ENCODE results near the gene ILK. TPM values are rescaled to one million over a fixed set of nuclear protein-coding genes. Genes with fewer than 3 reads are reported as not detected.

ILK gene
- total RNA-seq, 1 experiment from 2014 or later: 86.5 TPM

- POLR2A ChIA-PET (ENCODE audit: low non-redundant PET): no interaction called here
These were observed 39.9 kb upstream of the ILK start for GRCh38 chr11:6563667-6564066.

GRCh38 chr11:6565325-6565724, 38.2 kb upstream of the ILK start:
- CTCF ChIA-PET: no interaction called here
- intact Hi-C loops (cut with micrococcal nuclease; ENCODE audit: unreplicated experiment): no loop called here
- BruUV-seq (replicated peaks): no TSS peak

More at GRCh38 chr11:6563667-6564066, 39.9 kb upstream of the ILK start:
- no peak for TF ChIP-seq CTCF (conservative IDR thresholded peaks at IDR 0.05; ENCODE audit: low read depth, low read length)
- no peak for TF ChIP-seq EZH2 (IDR thresholded peaks at IDR 0.05; ENCODE audit: borderline replicate concordance, low read depth, low read length, poor library complexity, severe bottlenecking)
- CTCF ChIA-PET: no interaction called here
- Histone ChIP-seq H3K27ac (ENCODE audit: low read depth, low read length, poor library complexity, severe bottlenecking) (no peak overlapping the region), H3K27me3 (replicated peaks; ENCODE audit: insufficient read depth, low read depth, low read length, poor library complexity) (no peaks in the 10 kb centered on the region), H3K36me3 (ENCODE audit: insufficient read depth, low read length, poor library complexity, severe bottlenecking) (no peaks in the 10 kb centered on the region), H3K4me1 (ENCODE audit: insufficient read depth, low read length, poor library complexity, severe bottlenecking) (peaks cover 8% of the 10 kb centered on the region), H3K9me3 (ENCODE audit: low read depth, low read length, poor library complexity, severe bottlenecking) (no peaks in the 10 kb centered on the region), H3K4me3 (ENCODE audit: low read depth, low read length, poor library complexity, severe bottlenecking) (no peak overlapping the region)
- intact Hi-C loops (cut with micrococcal nuclease; ENCODE audit: unreplicated experiment): no loop called here
- BruUV-seq (replicated peaks): no TSS peak
- DNase-seq (ENCODE audit: low spot score): no peak

GRCh38 chr11:6565988-6566703, 37.4 kb upstream of the ILK start:
- H3K27me3 ChIP-seq (replicated peaks; ENCODE audit: insufficient read depth, low read depth, low read length, poor library complexity): no peaks in the 10 kb centered on the region
- POLR2A ChIA-PET (ENCODE audit: low non-redundant PET): no interaction called here
- no peak overlapping the region for H3K4me3 ChIP-seq (ENCODE audit: low read depth, low read length, poor library complexity, severe bottlenecking)
- no peaks in the 10 kb centered on the region for H3K9me3 ChIP-seq (ENCODE audit: low read depth, low read length, poor library complexity, severe bottlenecking)
- H3K4me1 ChIP-seq (ENCODE audit: insufficient read depth, low read length, poor library complexity, severe bottlenecking): peaks cover 11% of the 10 kb centered on the region
- TF ChIP-seq CTCF (conservative IDR thresholded peaks at IDR 0.05; ENCODE audit: low read depth, low read length): no peak
- TF ChIP-seq EZH2 (IDR thresholded peaks at IDR 0.05; ENCODE audit: borderline replicate concordance, low read depth, low read length, poor library complexity, severe bottlenecking): no peak
- no peak for DNase-seq (ENCODE audit: low spot score)
- H3K27ac ChIP-seq (ENCODE audit: low read depth, low read length, poor library complexity, severe bottlenecking): no peak overlapping the region
- H3K36me3 ChIP-seq (ENCODE audit: insufficient read depth, low read length, poor library complexity, severe bottlenecking): no peaks in the 10 kb centered on the region
- intact Hi-C loops (cut with micrococcal nuclease; ENCODE audit: unreplicated experiment): no loop called here
- CTCF ChIA-PET: no interaction called here
- BruUV-seq (replicated peaks): no TSS peak

More at GRCh38 chr11:6565325-6565724, 38.2 kb upstream of the ILK start:
- TF ChIP-seq EZH2 (IDR thresholded peaks at IDR 0.05; ENCODE audit: borderline replicate concordance, low read depth, low read length, poor library complexity, severe bottlenecking) (no peak), CTCF (conservative IDR thresholded peaks at IDR 0.05; ENCODE audit: low read depth, low read length) (no peak)
- no peak for DNase-seq (ENCODE audit: low spot score)
- Histone ChIP-seq H3K36me3 (ENCODE audit: insufficient read depth, low read length, poor library complexity, severe bottlenecking) (no peaks in the 10 kb centered on the region), H3K27me3 (replicated peaks; ENCODE audit: insufficient read depth, low read depth, low read length, poor library complexity) (no peaks in the 10 kb centered on the region), H3K4me3 (ENCODE audit: low read depth, low read length, poor library complexity, severe bottlenecking) (no peak overlapping the region), H3K9me3 (ENCODE audit: low read depth, low read length, poor library complexity, severe bottlenecking) (no peaks in the 10 kb centered on the region), H3K27ac (ENCODE audit: low read depth, low read length, poor library complexity, severe bottlenecking) (no peak overlapping the region), H3K4me1 (ENCODE audit: insufficient read depth, low read length, poor library complexity, severe bottlenecking) (peaks cover 11% of the 10 kb centered on the region)
- POLR2A ChIA-PET (ENCODE audit: low non-redundant PET): no interaction called here
